SIG-M5 treated with dmso at 0.1 percent for 504 hours (cell line): ENCODE results near the gene ENTHD1.

Experiments
- DNase-seq: peaks from one replicate; lab custom pipeline; 2025; ENCODE audit not compliant: unreplicated experiment; lab: John Stamatoyannopoulos, UW

ENTHD1 gene

GRCh38 chr22:39716534-39716933 is 177.0 kb downstream of the ENTHD1 start:
- no peak for DNase-seq

GRCh38 chr22:39715778-39716495 is 177.6 kb downstream of the ENTHD1 start:
- no peak for DNase-seq

GRCh38 chr22:39714321-39714720 is 179.2 kb downstream of the ENTHD1 start:
- no peak for DNase-seq

GRCh38 chr22:39713799-39714290 is 179.7 kb downstream of the ENTHD1 start:
- DNase-seq, result no peak

- DNase-seq, result no peak
Observed at GRCh38 chr22:39712751-39713525, 180.6 kb downstream of the ENTHD1 start.

- no peak for DNase-seq
Observed at GRCh38 chr22:39712081-39712480, 181.5 kb downstream of the ENTHD1 start.

GRCh38 chr22:39710380-39711150 is 183.0 kb downstream of the ENTHD1 start:
- no peak for DNase-seq

GRCh38 chr22:39707816-39708215 is 185.7 kb downstream of the ENTHD1 start:
- DNase-seq, result no peak

- no peak for DNase-seq
Observed at GRCh38 chr22:39707351-39707750, 186.2 kb downstream of the ENTHD1 start.

GRCh38 chr22:39706376-39707140 is 187.0 kb downstream of the ENTHD1 start:
- no peak for DNase-seq

- no peak for DNase-seq
Observed at GRCh38 chr22:39705386-39705785, 188.2 kb downstream of the ENTHD1 start.

GRCh38 chr22:39703928-39704639 is 189.5 kb downstream of the ENTHD1 start:
- DNase-seq, result no peak

- no peak for DNase-seq
Observed at GRCh38 chr22:39703091-39703490, 190.5 kb downstream of the ENTHD1 start.

- DNase-seq, result no peak
Observed at GRCh38 chr22:39700565-39700964, 193.0 kb downstream of the ENTHD1 start.

- DNase-seq, result no peak
Observed at GRCh38 chr22:39699631-39700360, 193.8 kb downstream of the ENTHD1 start.

- DNase-seq, result no peak
Observed at GRCh38 chr22:39697790-39698430, 195.7 kb downstream of the ENTHD1 start.

- DNase-seq, result no peak
Observed at GRCh38 chr22:39693943-39694500, 199.5 kb downstream of the ENTHD1 start.
